Activated CD4-positive, alpha-beta T cell treated with anti-CD3 and anti-CD28 coated beads, Interleukin-2, amount 50 U/mL, for 1 hour (primary cell): ENCODE measurements around the gene E4F1.
"Not testable (repeated sequence)": the region's sequence is repeated elsewhere in the genome, so short reads cannot be mapped to it uniquely, and the experiment has no call there.

Source experiments
- DNase-seq: peaks from one replicate; pipeline ENCODE4 v3.0.0-alpha.2; 2020

E4F1 gene

DNA sequence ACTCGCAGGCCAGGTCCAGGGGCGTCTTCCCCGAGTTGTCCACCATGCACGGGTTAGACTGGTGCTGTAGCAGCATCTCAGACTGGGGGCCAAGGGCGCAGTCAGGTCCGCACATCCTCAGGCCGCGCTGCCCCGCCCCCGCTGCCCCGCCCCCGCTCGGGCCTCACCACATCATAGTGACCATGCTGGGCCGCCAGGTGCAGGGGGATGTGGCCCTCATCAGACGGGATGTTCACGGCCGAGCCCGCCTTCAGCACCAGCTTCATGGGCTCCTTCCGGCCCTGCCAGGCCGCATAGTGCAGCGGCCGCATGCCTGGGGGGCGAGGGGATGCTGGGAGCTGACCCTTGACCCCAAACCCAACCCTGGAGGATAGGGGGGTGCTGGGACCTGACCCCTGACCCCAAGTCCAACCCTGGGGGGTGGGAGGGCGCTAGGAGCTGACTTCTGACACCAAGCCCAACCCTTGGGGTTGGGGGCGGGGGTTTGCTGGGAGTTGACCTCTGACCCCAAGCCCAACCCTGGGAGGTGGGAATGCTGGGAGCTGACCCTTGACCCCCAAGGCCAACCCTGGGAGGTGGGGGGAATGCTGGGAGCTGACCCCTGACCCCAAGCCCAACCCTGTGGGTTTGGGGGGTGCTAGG, 34.0 kb upstream of the E4F1 start:
- no peak for DNase-seq

DNA sequence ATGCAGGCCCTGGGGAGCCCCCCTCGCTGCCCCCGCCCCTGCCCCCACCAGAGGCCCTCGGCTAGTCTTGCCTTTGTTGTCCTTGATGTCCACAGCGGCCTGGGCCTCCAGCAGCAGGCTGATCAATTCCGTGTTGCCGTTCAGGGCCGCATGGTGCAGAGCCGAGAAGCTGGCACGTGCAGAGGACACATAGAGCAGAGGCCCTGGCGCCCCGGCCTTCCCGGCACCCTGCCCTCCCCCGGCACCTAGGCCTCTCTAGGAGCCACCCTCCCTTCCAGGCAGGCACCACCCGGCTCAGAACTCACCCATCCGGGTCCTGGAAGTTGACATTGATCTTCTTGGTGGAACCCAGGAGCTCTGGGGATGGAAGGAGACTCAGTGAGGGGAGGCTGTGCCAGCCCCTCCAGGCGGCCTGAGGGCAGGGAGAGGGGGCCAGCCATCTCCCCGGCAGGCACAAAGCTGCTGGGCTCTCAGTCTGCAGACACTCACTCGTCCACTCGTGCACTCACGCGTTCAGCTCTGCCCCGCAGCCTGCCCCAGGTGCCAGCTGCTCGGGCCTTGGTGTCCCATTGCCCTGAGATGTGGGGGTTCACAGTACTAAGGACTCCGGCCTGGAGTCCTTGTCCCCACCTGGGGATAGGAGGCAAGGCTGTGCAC, 33.3 kb upstream of the E4F1 start:
- no peak for DNase-seq

- DNase-seq: no peak
Measured at GRCh38 chr16:2190659-2191445, 32.5 kb upstream of the E4F1 start.

DNA sequence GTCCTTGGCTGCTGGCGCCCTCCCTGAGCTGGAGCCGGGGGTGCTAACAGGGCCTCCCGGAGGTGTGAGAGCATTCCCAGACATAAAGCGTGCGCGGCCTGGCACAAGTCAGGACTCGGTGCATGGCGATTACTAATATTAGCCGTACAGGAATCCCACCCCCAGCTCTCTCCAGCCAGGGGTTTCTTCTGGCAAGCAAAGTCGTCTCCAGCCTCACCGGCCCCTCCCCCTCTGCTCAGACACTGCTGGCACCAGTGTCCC, 32.0 kb upstream of the E4F1 start:
- no peak for DNase-seq

GRCh38 chr16:2194166-2194834, 29.1 kb upstream of the E4F1 start:
- no peak for DNase-seq

- peak; percentile 48 for DNase-seq
Measured at GRCh38 chr16:2194852-2195321, 28.5 kb upstream of the E4F1 start.

DNA sequence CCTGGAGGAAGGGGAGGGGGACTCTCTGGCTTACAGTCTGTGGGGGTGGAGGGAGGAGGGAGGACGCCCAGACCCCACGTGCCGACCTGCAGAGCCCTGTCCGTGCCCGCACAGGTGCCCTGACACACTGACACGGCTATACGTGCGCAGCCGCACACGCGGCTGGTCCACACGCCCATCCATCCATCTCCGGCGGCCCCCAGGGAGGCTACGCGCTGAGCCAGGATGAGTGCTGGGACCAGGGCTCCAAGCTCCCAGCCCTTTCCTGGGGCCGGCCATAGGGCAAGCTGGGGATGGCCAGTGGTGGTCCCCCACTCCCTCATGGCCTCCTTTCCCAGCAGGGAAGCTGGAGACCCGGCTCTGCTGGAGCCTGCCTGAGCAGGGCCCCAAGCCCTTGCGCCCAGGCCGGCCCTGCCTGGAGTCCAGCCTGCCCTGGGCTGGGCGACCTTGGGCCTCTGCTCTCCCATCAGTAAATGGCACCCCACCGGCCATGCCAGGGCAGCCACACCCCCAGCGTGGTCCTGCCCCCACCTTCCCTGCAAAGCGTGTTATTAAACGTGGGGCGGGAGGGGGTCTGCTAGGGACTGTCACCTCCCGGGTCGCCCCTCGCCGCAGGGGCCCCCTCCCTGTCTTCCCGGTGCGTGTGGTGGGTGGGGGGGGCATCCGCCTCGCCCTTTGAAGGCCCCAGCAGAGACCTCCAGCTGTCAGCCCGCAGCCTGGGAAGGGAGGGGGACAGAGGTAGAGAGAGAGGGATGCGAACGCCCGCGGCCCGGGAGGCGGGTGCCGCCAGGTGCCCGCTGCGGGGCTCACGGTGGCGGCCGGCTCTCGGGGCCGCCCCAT, 27.8 kb upstream of the E4F1 start:
- no peak for DNase-seq

DNA sequence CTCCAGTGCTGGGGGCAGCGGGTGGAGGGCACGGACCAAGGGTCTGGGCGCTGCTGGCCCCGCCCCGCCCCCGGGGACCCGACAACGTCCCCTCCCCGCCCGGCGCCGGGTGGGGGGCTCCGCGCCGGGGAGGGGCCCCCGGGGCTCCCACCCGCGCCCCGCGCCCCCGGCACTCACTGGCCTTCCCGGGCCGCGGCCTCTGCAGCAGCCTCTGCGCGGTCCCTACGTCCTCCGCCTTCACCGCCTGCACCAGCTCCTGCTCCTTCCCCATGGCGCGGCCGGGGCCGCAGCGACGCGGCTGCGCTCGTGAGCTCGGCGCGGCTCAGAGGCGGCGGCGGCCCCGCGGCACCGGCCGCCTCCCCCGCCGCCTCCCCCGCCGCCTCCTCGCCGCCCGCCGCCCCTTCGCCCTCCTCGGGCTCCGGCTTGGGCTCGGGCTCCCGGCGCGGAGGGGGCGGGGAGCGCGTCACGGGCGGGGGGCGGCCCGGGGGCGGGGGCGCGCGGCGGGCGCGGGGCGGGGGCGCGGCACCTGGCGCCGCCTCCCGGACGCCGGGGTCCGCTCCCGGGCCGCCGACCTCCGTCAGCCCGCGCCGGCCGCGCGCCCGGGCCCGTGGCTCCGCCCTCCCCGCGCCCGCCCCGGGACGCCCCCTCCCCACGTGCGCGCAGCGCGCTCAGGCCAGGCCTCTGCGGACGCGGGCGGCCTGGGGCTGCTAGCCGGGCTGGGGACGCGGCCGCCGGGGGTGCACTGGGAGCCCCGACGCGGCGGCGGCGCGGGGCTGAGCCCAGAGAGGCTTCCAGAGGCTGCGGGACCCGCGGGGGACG, 27.0 kb upstream of the E4F1 start, which contains the start of gene CASKIN1:
Gene CASKIN1, minus strand, starts transcription at position 444 of the 819 bp plus-strand sequence. Its CDS starts 173 bp downstream, at position 271.
- no peak for DNase-seq

DNA sequence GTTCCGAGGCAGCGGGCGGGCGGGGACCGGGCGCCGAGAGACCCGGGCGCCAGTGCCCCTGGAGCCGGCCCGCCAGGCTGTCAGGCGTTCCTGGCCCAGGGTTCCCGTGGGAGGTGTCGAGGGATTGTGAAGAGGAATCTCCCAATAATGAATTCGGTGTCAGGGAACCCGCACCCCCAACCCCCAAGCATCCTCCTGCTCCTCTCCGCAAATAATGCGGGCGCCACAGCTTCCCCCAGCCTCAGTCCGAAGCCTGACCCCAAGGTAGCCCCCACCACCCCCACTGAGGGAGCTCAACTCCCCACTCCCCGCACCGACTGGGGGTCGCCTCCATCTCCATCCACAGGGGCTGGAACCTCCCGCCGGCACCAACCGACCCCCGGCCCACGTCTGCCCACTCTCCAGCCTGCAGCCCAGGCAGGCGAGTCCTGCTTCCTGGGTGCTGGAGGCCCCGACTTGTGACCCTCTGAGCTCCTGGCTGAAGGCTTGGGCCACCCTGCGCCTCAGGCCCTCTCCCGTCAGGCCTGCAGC, 26.3 kb upstream of the E4F1 start:
- DNase-seq: no peak

- DNase-seq: no peak
Measured at GRCh38 chr16:2197765-2198164, 25.6 kb upstream of the E4F1 start.

DNA sequence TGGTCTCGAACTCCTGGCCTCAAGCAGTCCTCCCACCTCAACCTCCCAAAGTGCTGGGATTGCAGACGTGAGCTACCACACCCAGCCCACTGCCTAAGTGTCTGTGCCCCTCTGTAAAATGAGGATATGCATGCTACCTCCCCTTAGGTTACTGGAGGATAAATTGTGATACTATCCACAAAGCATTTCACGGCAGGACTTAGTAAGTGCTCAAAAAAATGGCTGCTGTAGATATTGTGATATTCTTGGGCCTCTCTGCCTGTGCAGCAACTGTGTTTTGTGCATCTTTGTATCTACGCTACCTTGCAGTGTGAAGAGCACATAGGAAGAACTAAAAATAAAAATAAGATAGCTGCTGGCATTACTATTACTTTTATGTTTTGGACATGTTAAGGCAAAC, 25.1 kb upstream of the E4F1 start:
- DNase-seq: no peak

- DNase-seq: no peak
Measured at GRCh38 chr16:2199095-2199494, 24.3 kb upstream of the E4F1 start.

- DNase-seq: no peak
Measured at GRCh38 chr16:2199621-2200139, 23.7 kb upstream of the E4F1 start.

DNA sequence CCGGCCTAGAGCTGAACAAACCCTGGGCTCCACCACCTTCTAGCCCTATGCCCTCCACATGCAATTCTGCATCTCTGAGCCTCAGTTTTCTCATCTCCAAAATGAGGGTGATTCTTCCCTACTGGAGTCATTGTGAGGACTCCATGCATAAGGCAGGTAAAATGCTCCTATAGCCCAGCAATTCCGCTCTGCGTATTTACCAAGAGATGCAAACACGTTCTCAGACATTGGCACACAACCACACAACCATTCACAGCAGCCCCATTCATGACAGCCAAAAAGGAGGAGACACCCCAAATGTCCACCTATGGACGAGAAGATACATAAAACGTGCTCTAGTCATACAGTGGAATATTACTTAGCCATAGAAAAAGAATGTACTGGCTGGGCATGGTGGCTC, 23.1 kb upstream of the E4F1 start:
- no peak for DNase-seq

- not testable (repeated sequence) for DNase-seq
Measured at GRCh38 chr16:2203119-2203688, 20.2 kb upstream of the E4F1 start.

GRCh38 chr16:2204416-2205103, 18.8 kb upstream of the E4F1 start:
- no peak for DNase-seq

DNA sequence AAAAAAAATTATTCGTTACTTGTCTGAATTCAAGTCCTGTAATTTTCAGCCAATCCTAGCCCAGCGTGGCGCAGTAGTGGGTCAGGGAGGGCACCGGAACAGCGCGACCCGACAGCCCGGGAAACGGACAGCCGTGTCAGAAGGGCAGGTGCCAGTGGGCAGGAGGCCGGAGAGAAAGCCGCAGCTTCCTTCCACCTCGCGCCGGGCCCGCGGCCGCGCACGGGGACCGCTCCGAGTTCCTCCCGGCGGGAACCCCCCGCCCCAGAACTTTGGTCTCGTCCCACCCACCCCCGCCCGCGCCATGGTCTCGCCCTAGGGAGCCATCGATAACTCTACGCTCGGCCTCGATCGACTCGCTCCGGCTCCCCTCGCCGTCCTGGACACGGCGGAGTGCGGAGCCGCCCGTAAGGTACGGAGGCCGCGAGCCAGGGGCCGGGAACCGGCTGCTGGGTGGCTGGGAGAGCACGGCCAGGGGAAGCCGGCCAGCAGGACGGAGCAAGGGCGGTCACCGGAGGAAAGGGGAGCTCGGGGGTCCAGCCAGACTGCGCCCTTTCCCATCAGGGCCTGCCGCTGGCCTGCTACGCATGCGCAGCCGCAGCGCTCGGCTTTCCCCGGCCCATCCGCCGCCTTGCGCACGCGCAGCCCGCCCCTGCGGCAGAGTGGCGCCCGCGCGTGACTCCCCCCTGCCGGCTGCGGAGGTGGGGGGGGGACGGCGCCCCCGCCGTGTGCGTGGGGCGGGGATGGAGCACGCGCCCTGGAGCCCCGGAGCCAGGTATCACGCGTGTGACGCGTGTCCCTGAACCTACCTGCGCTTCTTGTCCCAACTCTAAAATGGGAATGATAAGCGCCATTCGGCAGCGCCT, 18.1 kb upstream of the E4F1 start, which contains the start of gene MLST8:
Gene MLST8, plus strand, starts transcription at position 351 of the 863 bp plus-strand sequence. CDS start 632 bp downstream, outside the sequence.
- DNase-seq: peak; percentile 89

DNA sequence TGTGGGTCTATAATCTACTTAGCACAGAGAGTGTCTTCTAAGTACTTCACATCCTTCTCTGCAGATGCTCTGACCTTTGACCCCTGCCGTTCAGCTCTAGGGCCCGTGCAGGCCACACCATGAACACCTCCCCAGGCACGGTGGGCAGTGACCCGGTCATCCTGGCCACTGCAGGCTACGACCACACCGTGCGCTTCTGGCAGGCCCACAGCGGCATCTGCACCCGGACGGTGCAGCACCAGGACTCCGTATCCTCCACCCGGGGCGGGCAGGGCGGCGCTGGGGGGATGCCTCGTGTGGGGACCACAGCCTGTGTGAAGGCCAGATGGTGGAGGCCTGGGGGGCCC, 17.5 kb upstream of the E4F1 start:
- DNase-seq: no peak

DNA sequence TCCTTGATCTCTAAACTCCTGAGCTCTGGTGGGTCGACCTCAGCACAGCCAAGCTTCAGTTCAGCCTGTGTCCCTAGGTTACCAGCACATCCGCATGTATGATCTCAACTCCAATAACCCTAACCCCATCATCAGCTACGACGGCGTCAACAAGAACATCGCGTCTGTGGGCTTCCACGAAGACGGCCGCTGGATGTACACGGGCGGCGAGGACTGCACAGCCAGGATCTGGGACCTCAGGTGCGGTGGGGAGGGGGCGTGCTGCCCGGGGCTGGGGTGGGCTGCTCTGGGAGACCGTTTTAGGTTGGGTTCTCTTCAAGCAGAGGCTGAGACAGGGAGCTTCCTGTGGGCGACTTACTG, 17.0 kb upstream of the E4F1 start:
- no peak for DNase-seq
